Neural progenitor cell (in vitro differentiated cells): ENCODE measurements around the gene LEO1. TPM values are rescaled to one million over a fixed set of nuclear protein-coding genes. Genes with fewer than 3 reads are reported as not detected.
A peak's percentile ranks its signal among the peaks of the same experiment; 100 is the strongest.

Experiments
- DNase-seq: peaks from one replicate; pipeline ENCODE4 v3.0.0-alpha.2; 2016; ENCODE audit warnings: low spot score
- H2AFZ ChIP-seq: fragments of 200-600 bp; sonication (generic); replicated peaks from 2 replicates; pipeline ENCODE4 v1.6.1; 2016; ENCODE audit warnings: antibody characterized with exemption
- H3F3A ChIP-seq: fragments of 200-600 bp; sonication (generic); 2 replicates; pipeline ENCODE4 v1.6.1; 2016; ENCODE audit warnings: antibody characterized with exemption, low read depth
- H3K27ac ChIP-seq: fragments of 200-600 bp; sonication (generic); 2 replicates; pipeline ENCODE4 v1.5.1; 2016; ENCODE audit warnings: mild to moderate bottlenecking
- H3K27me3 ChIP-seq: fragments of 200-600 bp; sonication (generic); 2 replicates; pipeline ENCODE4 v1.6.1; 2016; ENCODE audit warnings: mild to moderate bottlenecking, moderate library complexity
- H3K36me3 ChIP-seq: fragments of 200-600 bp; sonication (generic); 2 replicates; pipeline ENCODE4 v1.5.1; 2016
- H3K4me1 ChIP-seq: fragments of 200-600 bp; sonication (generic); 2 replicates; pipeline ENCODE4 v1.6.1; 2016; ENCODE audit warnings: mixed run types
- H3K4me2 ChIP-seq: fragments of 200-600 bp; sonication (generic); 2 replicates; pipeline ENCODE4 v1.6.1; 2016
- H3K4me3 ChIP-seq: fragments of 200-600 bp; sonication (generic); 2 replicates; pipeline ENCODE4 v1.5.1; 2016
- H3K79me2 ChIP-seq: fragments of 200-600 bp; sonication (generic); 2 replicates; pipeline ENCODE4 v1.6.1; 2016; ENCODE audit warnings: low read depth
- H3K9ac ChIP-seq: fragments of 200-600 bp; sonication (generic); 2 replicates; pipeline ENCODE4 v1.6.1; 2016
- H3K9me3 ChIP-seq: fragments of 200-600 bp; sonication (generic); 2 replicates; pipeline ENCODE4 v1.5.1; 2016; ENCODE audit warnings: low read depth
- H4K20me1 ChIP-seq: fragments of 200-600 bp; sonication (generic); 2 replicates; pipeline ENCODE4 v1.6.1; 2016; ENCODE audit warnings: low read depth
- H3K27ac Mint-ChIP-seq: 3 replicates; pipeline ENCODE4 v1.8.0; 2021; ENCODE audit warnings: mixed read lengths
- H3K27me3 Mint-ChIP-seq: 2 replicates; pipeline ENCODE4 v1.8.0; 2022; ENCODE audit warnings: low read depth, mild to moderate bottlenecking, inconsistent platforms, moderate library complexity, mixed read lengths; ENCODE audit not compliant: insufficient read depth
- H3K36me3 Mint-ChIP-seq: 3 replicates; pipeline ENCODE4 v1.8.0; 2021; ENCODE audit warnings: mixed read lengths
- H3K4me1 Mint-ChIP-seq: 3 replicates; pipeline ENCODE4 v1.8.0; 2021; ENCODE audit warnings: mixed read lengths
- H3K4me3 Mint-ChIP-seq: 3 replicates; pipeline ENCODE4 v1.8.0; 2021; ENCODE audit warnings: mild to moderate bottlenecking, moderate library complexity, mixed read lengths
- H3K9me3 Mint-ChIP-seq: 3 replicates; pipeline ENCODE4 v1.8.0; 2020; ENCODE audit warnings: mixed read lengths
- CTCF ChIP-seq: fragments of 200-600 bp; sonication (generic); IDR thresholded peaks from 2 replicates; pipeline ENCODE4 v1.5.1; 2017; ENCODE audit warnings: antibody characterized with exemption, mild to moderate bottlenecking
- EZH2 ChIP-seq: fragments of 200-600 bp; sonication (generic); IDR thresholded peaks from 2 replicates; pipeline ENCODE4 v1.6.1; 2017; ENCODE audit warnings: antibody characterized with exemption, mild to moderate bottlenecking, moderate library complexity
- EZH2phosphoT487 ChIP-seq: fragments of 200-600 bp; sonication (generic); IDR thresholded peaks from 2 replicates; pipeline ENCODE4 v1.6.1; 2017; ENCODE audit warnings: antibody characterized with exemption
- total RNA-seq: library from RNA; depleted of rRNA; stranded (reverse); fragments of >200 nt; gene quantifications from 2 replicates; pipeline ENCODE4 v1.2.3, GENCODE V29; 2015; ENCODE audit warnings: low replicate concordance

The LEO1 gene
- total RNA-seq, 1 donor from 2014 or later, result 43.9 TPM

DNA sequence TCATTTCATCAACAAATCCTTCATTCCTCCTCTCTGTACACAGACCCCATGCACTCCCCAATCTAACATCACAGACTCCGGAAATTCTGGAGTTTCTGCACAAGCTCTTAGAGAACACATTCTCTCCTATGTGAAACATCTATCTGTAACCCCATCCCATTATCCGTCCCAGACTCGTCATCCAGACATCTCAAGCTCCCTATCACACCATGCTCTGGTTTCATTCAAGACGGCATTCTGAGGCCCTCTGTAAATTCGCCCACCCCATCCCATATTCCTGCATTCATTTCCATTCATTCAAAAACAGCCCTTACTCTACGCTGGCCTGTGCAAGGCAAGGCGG, 575 bp downstream of the LEO1 start:
- no peak overlapping the region for H3K27ac ChIP-seq
- H3F3A ChIP-seq, result peaks cover 5% of the 10 kb centered on the region
- H3K4me1 ChIP-seq, result peaks cover 6% of the 10 kb centered on the region
- no peaks in the 10 kb centered on the region for H4K20me1 ChIP-seq
- H3K36me3 ChIP-seq, result no peaks in the 10 kb centered on the region
- H3K4me3 Mint-ChIP-seq, result peak overlapping the region; percentile 96
- peak overlapping the region; percentile 99 for H2AFZ ChIP-seq
- no peak for TF ChIP-seq EZH2phosphoT487
- no peak for TF ChIP-seq EZH2
- TF ChIP-seq CTCF, result no peak
- no peak for DNase-seq
- H3K4me1 Mint-ChIP-seq, result peaks cover 15% of the 10 kb centered on the region
- peak overlapping the region; percentile 79 for H3K4me2 ChIP-seq
- H3K9me3 Mint-ChIP-seq, result peaks cover 15% of the 10 kb centered on the region
- peak overlapping the region; percentile 84 for H3K4me3 ChIP-seq
- H3K36me3 Mint-ChIP-seq, result peaks cover 17% of the 10 kb centered on the region
- H3K9ac ChIP-seq, result peak overlapping the region; percentile 61
- peaks cover 8% of the 10 kb centered on the region for H3K27me3 Mint-ChIP-seq
- H3K27me3 ChIP-seq, result no peaks in the 10 kb centered on the region
- peak overlapping the region; percentile 99 for H3K27ac Mint-ChIP-seq
- peaks cover 75% of the 10 kb centered on the region for H3K79me2 ChIP-seq
- no peaks in the 10 kb centered on the region for H3K9me3 ChIP-seq

- Histone ChIP-seq H3K4me2 (peak overlapping the region; percentile 79), H3K4me3 (peak overlapping the region; percentile 84), H3K79me2 (peaks cover 80% of the 10 kb centered on the region), H3K9me3 (no peaks in the 10 kb centered on the region), H3K27ac (no peak overlapping the region), H3F3A (peaks cover 5% of the 10 kb centered on the region), H3K36me3 (no peaks in the 10 kb centered on the region), H3K9ac (no peak overlapping the region), H3K27me3 (no peaks in the 10 kb centered on the region), H4K20me1 (no peaks in the 10 kb centered on the region), H2AFZ (no peak overlapping the region), H3K4me1 (peaks cover 6% of the 10 kb centered on the region)
- H3K4me1 Mint-ChIP-seq, result peaks cover 15% of the 10 kb centered on the region
- H3K4me3 Mint-ChIP-seq, result peak overlapping the region; percentile 96
- peaks cover 15% of the 10 kb centered on the region for H3K9me3 Mint-ChIP-seq
- H3K27me3 Mint-ChIP-seq, result peaks cover 5% of the 10 kb centered on the region
- peaks cover 21% of the 10 kb centered on the region for H3K36me3 Mint-ChIP-seq
- no peak for DNase-seq
- peak overlapping the region; percentile 53 for H3K27ac Mint-ChIP-seq
- TF ChIP-seq CTCF, result no peak
- no peak for TF ChIP-seq EZH2phosphoT487
- TF ChIP-seq EZH2, result no peak
Measured at GRCh38 chr15:51970132-51970817, 1.3 kb downstream of the LEO1 start.

DNA sequence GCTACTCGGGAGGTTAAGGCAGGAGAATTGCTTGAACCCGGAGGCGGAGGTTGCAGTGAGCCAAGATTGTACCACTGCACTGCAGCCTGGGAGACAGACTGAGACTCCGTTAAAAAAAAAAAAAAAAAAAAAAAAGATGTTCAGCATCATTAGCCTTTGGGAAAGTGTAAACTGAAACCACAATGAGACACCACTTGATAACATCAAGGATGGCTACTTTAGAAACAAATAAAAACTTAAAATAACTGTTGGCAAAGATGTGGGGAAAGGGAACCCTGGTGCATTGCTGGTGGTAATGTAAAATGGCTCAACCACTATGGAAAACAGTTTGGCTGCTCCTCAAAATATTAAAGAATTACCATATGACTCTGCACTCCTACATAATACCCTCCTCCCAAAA, 1.9 kb downstream of the LEO1 start:
- H3K9ac ChIP-seq, result no peak overlapping the region

More for the DNA sequence above, 1.9 kb downstream of the LEO1 start:
- Mint-ChIP-seq H3K9me3 (peaks cover 15% of the 10 kb centered on the region), H3K4me3 (peak overlapping the region; percentile 96), H3K36me3 (peaks cover 24% of the 10 kb centered on the region), H3K27ac (no peak overlapping the region), H3K27me3 (peaks cover 5% of the 10 kb centered on the region), H3K4me1 (peaks cover 15% of the 10 kb centered on the region)
- peak overlapping the region; percentile 84 for H3K4me3 ChIP-seq
- H3K79me2 ChIP-seq, result peaks cover 80% of the 10 kb centered on the region
- no peak overlapping the region for H2AFZ ChIP-seq
- H3K27ac ChIP-seq, result no peak overlapping the region
- TF ChIP-seq EZH2, result no peak
- TF ChIP-seq EZH2phosphoT487, result no peak
- TF ChIP-seq CTCF, result no peak
- H3K4me1 ChIP-seq, result peaks cover 6% of the 10 kb centered on the region
- peaks cover 5% of the 10 kb centered on the region for H3F3A ChIP-seq
- H4K20me1 ChIP-seq, result no peaks in the 10 kb centered on the region
- DNase-seq, result no peak
- no peaks in the 10 kb centered on the region for H3K36me3 ChIP-seq
- no peak overlapping the region for H3K4me2 ChIP-seq
- H3K9me3 ChIP-seq, result no peaks in the 10 kb centered on the region
- H3K27me3 ChIP-seq, result no peaks in the 10 kb centered on the region
